ENCODE results near the gene PPP4C.

GRCh38 chr16:30064729-30065101, 11.1 kb upstream of the PPP4C start:
- TF ChIP-seq POLR2A (IDR thresholded peaks at IDR 0.05; ENCODE audit: low read length) = no peak
- TF ChIP-seq GATA1 (IDR thresholded peaks at IDR 0.05; ENCODE audit: low read depth, low read length) = no peak

Measured in erythroblast (primary cell).